IgD-negative memory B cell (primary cell): Measurements from ENCODE around the gene BNIP1. TPM values are rescaled to one million over a fixed set of nuclear protein-coding genes. Genes with fewer than 3 reads are reported as not detected.
"Not testable (repeated sequence)": the region's sequence is repeated elsewhere in the genome, so short reads cannot be mapped to it uniquely, and the experiment has no call there.

Experiments
- H3K27ac Mint-ChIP-seq, 3 donors: one replicate each; pipeline ENCODE4 v1.8.0; 2020 to 2022; ENCODE audit warnings: mild to moderate bottlenecking in 3 of 3, mixed read lengths in 3 of 3, moderate library complexity in 1 of 3
- H3K27me3 Mint-ChIP-seq: one replicate; pipeline ENCODE4 v1.8.0; 2021; ENCODE audit warnings: mixed read lengths
- H3K36me3 Mint-ChIP-seq: one replicate; pipeline ENCODE4 v1.8.0; 2020; ENCODE audit warnings: mild to moderate bottlenecking, mixed read lengths
- H3K4me1 Mint-ChIP-seq, 3 donors: one replicate each; pipeline ENCODE4 v1.8.0; 2020 to 2022; ENCODE audit warnings: mixed read lengths in 3 of 3, mild to moderate bottlenecking in 1 of 3
- H3K4me3 Mint-ChIP-seq, 4 donors: one replicate each; pipeline ENCODE4 v1.8.0; 2020 to 2022; ENCODE audit warnings: mild to moderate bottlenecking in 4 of 4, mixed read lengths in 4 of 4, moderate library complexity in 3 of 4
- H3K9me3 Mint-ChIP-seq, 3 donors: one replicate each; pipeline ENCODE4 v1.8.0; 2020 to 2021; ENCODE audit warnings: mixed read lengths in 3 of 3, mild to moderate bottlenecking in 1 of 3
- polyA plus RNA-seq: library from polyadenylated mRNA; unstranded; fragments of 300-500 nt; fragmentation: Illumina TruSeq; gene quantifications from one replicate; pipeline ENCODE4 v1.2.3, GENCODE V29; 2021

The BNIP1 gene
- polyA plus RNA-seq, 1 donor from 2014 or later = 10.2 TPM

GRCh38 chr5:173152547-173152946, 8.2 kb downstream of the BNIP1 start:
- no peak overlapping the region for H3K4me3 Mint-ChIP-seq
- no peaks in the 10 kb centered on the region for H3K9me3 Mint-ChIP-seq
- no peak overlapping the region for H3K27ac Mint-ChIP-seq
- peaks cover 0 to 1% (median under 1%) of the 10 kb centered on the region in 3 donors for H3K4me1 Mint-ChIP-seq
- no peaks in the 10 kb centered on the region for H3K27me3 Mint-ChIP-seq
- peaks cover 20% of the 10 kb centered on the region for H3K36me3 Mint-ChIP-seq

- peaks cover 17% of the 10 kb centered on the region for H3K36me3 Mint-ChIP-seq
- H3K9me3 Mint-ChIP-seq = no peaks in the 10 kb centered on the region
- H3K4me1 Mint-ChIP-seq = peaks cover 0 to 1% (median 0%) of the 10 kb centered on the region in 3 donors
- no peaks in the 10 kb centered on the region for H3K27me3 Mint-ChIP-seq
- no peak overlapping the region for H3K4me3 Mint-ChIP-seq
- H3K27ac Mint-ChIP-seq = no peak overlapping the region
These were observed 9.5 kb downstream of the BNIP1 start for GRCh38 chr5:173153842-173154241.

GRCh38 chr5:173154619-173155018, 10.3 kb downstream of the BNIP1 start:
- not testable (repeated sequence) for H3K27me3 Mint-ChIP-seq, H3K9me3 Mint-ChIP-seq, H3K27ac Mint-ChIP-seq, H3K4me1 Mint-ChIP-seq, H3K4me3 Mint-ChIP-seq
- H3K36me3 Mint-ChIP-seq = peaks cover 10% of the 10 kb centered on the region

GRCh38 chr5:173155912-173156311, 11.6 kb downstream of the BNIP1 start:
- Mint-ChIP-seq H3K4me3 (no peak overlapping the region), H3K4me1 (peaks cover 0 to 1% (median 0%) of the 10 kb centered on the region in 3 donors), H3K27ac (no peak overlapping the region), H3K27me3 (no peaks in the 10 kb centered on the region), H3K36me3 (peaks cover 10% of the 10 kb centered on the region), H3K9me3 (no peaks in the 10 kb centered on the region)

GRCh38 chr5:173158366-173158765, 14.0 kb downstream of the BNIP1 start:
- Mint-ChIP-seq H3K4me1 (peaks cover 0 to 1% (median 0%) of the 10 kb centered on the region in 3 donors), H3K27me3 (no peaks in the 10 kb centered on the region), H3K36me3 (peaks cover 11% of the 10 kb centered on the region), H3K4me3 (no peak overlapping the region), H3K9me3 (no peaks in the 10 kb centered on the region), H3K27ac (no peak overlapping the region)

GRCh38 chr5:173159256-173159655, 14.9 kb downstream of the BNIP1 start:
- H3K27ac Mint-ChIP-seq = no peak overlapping the region
- peaks cover 10% of the 10 kb centered on the region for H3K36me3 Mint-ChIP-seq
- no peaks in the 10 kb centered on the region for H3K9me3 Mint-ChIP-seq
- H3K27me3 Mint-ChIP-seq = no peaks in the 10 kb centered on the region
- peaks cover 0 to 1% (median 0%) of the 10 kb centered on the region in 3 donors for H3K4me1 Mint-ChIP-seq
- no peak overlapping the region for H3K4me3 Mint-ChIP-seq

- Mint-ChIP-seq H3K27me3 (no peaks in the 10 kb centered on the region), H3K4me3 (no peak overlapping the region), H3K4me1 (no peaks in the 10 kb centered on the region), H3K36me3 (peaks cover 9% of the 10 kb centered on the region), H3K27ac (no peak overlapping the region), H3K9me3 (no peaks in the 10 kb centered on the region)
These were observed 16.8 kb downstream of the BNIP1 start for GRCh38 chr5:173161148-173161547.

GRCh38 chr5:173163219-173163618, 18.9 kb downstream of the BNIP1 start:
- H3K27me3 Mint-ChIP-seq = no peaks in the 10 kb centered on the region
- no peak overlapping the region for H3K4me3 Mint-ChIP-seq
- no peak overlapping the region for H3K27ac Mint-ChIP-seq
- no peaks in the 10 kb centered on the region for H3K9me3 Mint-ChIP-seq
- peaks cover 0 to 2% (median 0%) of the 10 kb centered on the region in 3 donors for H3K4me1 Mint-ChIP-seq
- H3K36me3 Mint-ChIP-seq = peaks cover 9% of the 10 kb centered on the region

GRCh38 chr5:173165177-173166016, 21.1 kb downstream of the BNIP1 start:
- no peak overlapping the region for H3K4me3 Mint-ChIP-seq
- H3K9me3 Mint-ChIP-seq = no peaks in the 10 kb centered on the region
- H3K36me3 Mint-ChIP-seq = peaks cover 9% of the 10 kb centered on the region
- H3K27me3 Mint-ChIP-seq = no peaks in the 10 kb centered on the region
- peaks cover 0 to 2% (median 0%) of the 10 kb centered on the region in 3 donors for H3K4me1 Mint-ChIP-seq
- no peak overlapping the region for H3K27ac Mint-ChIP-seq

GRCh38 chr5:173172166-173172565, 27.8 kb downstream of the BNIP1 start:
- peaks cover 4% of the 10 kb centered on the region for H3K36me3 Mint-ChIP-seq
- peaks cover 0 to 2% (median 0%) of the 10 kb centered on the region in 3 donors for H3K4me1 Mint-ChIP-seq
- H3K4me3 Mint-ChIP-seq = no peak overlapping the region
- peaks cover 0 to 2% (median 0%) of the 10 kb centered on the region in 3 donors for H3K9me3 Mint-ChIP-seq
- H3K27ac Mint-ChIP-seq = no peak overlapping the region
- peaks cover 3% of the 10 kb centered on the region for H3K27me3 Mint-ChIP-seq

- H3K27me3 Mint-ChIP-seq = peaks cover 6% of the 10 kb centered on the region
- no peaks in the 10 kb centered on the region for H3K4me1 Mint-ChIP-seq
- H3K36me3 Mint-ChIP-seq = peaks cover 7% of the 10 kb centered on the region
- H3K4me3 Mint-ChIP-seq = no peak overlapping the region
- H3K27ac Mint-ChIP-seq = no peak overlapping the region
- H3K9me3 Mint-ChIP-seq = peaks cover 0 to 4% (median 0%) of the 10 kb centered on the region in 3 donors
These were observed 31.2 kb downstream of the BNIP1 start for GRCh38 chr5:173175523-173175922.

GRCh38 chr5:173178369-173178910, 34.1 kb downstream of the BNIP1 start:
- Mint-ChIP-seq H3K4me3 (no peak overlapping the region), H3K9me3 (peaks cover 0 to 3% (median 1%) of the 10 kb centered on the region in 3 donors), H3K4me1 (no peaks in the 10 kb centered on the region), H3K27ac (no peak overlapping the region), H3K27me3 (peaks cover 6% of the 10 kb centered on the region), H3K36me3 (peaks cover 5% of the 10 kb centered on the region)

GRCh38 chr5:173180331-173180730, 36.0 kb downstream of the BNIP1 start:
- Mint-ChIP-seq H3K36me3 (peaks cover 3% of the 10 kb centered on the region), H3K9me3 (peaks cover 0 to 3% (median 1%) of the 10 kb centered on the region in 3 donors), H3K27ac (no peak overlapping the region), H3K4me3 (no peak overlapping the region), H3K4me1 (no peaks in the 10 kb centered on the region), H3K27me3 (peaks cover 6% of the 10 kb centered on the region)

- Mint-ChIP-seq H3K4me1 (no peaks in the 10 kb centered on the region), H3K27me3 (peaks cover 5% of the 10 kb centered on the region), H3K4me3 (no peak overlapping the region), H3K27ac (no peak overlapping the region), H3K36me3 (no peaks in the 10 kb centered on the region), H3K9me3 (peaks cover 0 to 1% (median 0%) of the 10 kb centered on the region in 3 donors)
These were observed 42.9 kb downstream of the BNIP1 start for GRCh38 chr5:173187054-173187743.

- Mint-ChIP-seq H3K9me3 (peaks cover 0 to 1% (median 0%) of the 10 kb centered on the region in 3 donors), H3K27ac (no peak overlapping the region), H3K4me1 (no peaks in the 10 kb centered on the region), H3K27me3 (peaks cover 5% of the 10 kb centered on the region), H3K4me3 (no peak overlapping the region), H3K36me3 (no peaks in the 10 kb centered on the region)
These were observed 43.9 kb downstream of the BNIP1 start for GRCh38 chr5:173188280-173188679.
